SK-MEL-5 (cell line): Measurements from ENCODE around the gene VIPR1. TPM values are rescaled to one million over a fixed set of nuclear protein-coding genes. Genes with fewer than 3 reads are reported as not detected.
A peak's percentile ranks its signal among the peaks of the same experiment; 100 is the strongest.

Source experiments
- DNase-seq: peaks from one replicate; pipeline ENCODE4 v3.0.0-alpha.2; 2016; ENCODE audit warnings: low read depth, low spot score
- in situ Hi-C: cut with HindIII; loops from 2 replicates; pipeline ENCODE4 v1.10.0; 2016; ENCODE audit warnings: low sequenced_read_pairs, high pct_unique_total_duplicates, low pct_unique_long_range_greater_than_20kb
- polyA plus RNA-seq, 2 experiments: library from polyadenylated mRNA; depleted of rRNA; stranded (reverse); fragments of >200 nt; gene quantifications; 2 replicates each; pipeline ENCODE4 v1.2.3, GENCODE V29; 2015
- total RNA-seq: library from RNA; depleted of rRNA; stranded (reverse); fragments of >200 nt; shearing (Covaris generic); gene quantifications from 2 replicates; pipeline ENCODE4 v1.2.3, GENCODE V29; 2014; rRNA removed

The VIPR1 gene, protein sequence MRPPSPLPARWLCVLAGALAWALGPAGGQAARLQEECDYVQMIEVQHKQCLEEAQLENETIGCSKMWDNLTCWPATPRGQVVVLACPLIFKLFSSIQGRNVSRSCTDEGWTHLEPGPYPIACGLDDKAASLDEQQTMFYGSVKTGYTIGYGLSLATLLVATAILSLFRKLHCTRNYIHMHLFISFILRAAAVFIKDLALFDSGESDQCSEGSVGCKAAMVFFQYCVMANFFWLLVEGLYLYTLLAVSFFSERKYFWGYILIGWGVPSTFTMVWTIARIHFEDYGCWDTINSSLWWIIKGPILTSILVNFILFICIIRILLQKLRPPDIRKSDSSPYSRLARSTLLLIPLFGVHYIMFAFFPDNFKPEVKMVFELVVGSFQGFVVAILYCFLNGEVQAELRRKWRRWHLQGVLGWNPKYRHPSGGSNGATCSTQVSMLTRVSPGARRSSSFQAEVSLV
- total RNA-seq = 0.34 TPM in 1 of 2 replicates, not detected in the other
- 1.1 and 1.2 TPM in 2 replicates for polyA plus RNA-seq (2015; cell fraction: cytosol; rRNA removed)
- polyA plus RNA-seq (2015; cell fraction: nucleus; rRNA removed) = 6.3 and 13.4 TPM in 2 replicates

DNA sequence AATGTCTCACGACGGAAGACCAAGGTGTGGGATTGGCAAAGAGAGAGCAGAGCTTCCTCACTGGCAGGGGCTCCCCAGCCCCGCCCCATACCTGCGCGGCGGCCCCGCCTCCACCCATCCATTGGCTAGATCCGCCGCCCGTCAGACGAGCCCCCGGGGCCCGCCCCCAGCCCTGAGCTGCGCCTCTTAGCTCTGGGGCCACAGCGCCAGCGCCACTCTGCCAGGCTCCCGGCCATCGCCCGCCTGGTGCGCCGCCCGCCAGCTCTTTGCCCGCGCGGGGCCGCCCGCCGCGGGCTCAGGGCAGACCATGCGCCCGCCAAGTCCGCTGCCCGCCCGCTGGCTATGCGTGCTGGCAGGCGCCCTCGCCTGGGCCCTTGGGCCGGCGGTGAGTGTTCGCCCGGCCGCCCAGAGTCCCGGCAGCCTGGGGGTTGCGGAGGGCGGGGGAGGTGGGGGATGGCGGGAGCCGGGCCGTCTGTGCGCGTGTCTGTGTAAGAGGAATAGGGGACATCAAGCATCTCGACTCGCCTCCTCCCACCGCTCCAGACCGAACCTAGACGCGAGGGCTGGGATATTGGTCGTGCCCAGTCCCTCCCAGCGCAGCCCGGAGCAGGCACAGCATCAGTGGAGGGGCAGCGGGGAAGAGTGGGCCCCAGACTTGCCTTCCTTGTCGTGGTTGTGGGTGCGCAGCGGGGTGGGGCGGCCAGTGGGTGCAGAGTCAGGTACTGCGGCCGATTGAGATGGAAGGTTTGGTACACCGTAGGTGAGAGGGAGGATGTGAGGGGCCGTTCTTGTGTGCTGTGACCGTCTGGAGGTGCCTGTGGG is at the start of gene VIPR1:
TSS of gene VIPR1 (plus strand) at position 215 of the 822 bp plus-strand sequence. CDS start at position 308, 93 bp downstream.
- in situ Hi-C loops = no loop called here
- peak; percentile 53 for DNase-seq

DNA sequence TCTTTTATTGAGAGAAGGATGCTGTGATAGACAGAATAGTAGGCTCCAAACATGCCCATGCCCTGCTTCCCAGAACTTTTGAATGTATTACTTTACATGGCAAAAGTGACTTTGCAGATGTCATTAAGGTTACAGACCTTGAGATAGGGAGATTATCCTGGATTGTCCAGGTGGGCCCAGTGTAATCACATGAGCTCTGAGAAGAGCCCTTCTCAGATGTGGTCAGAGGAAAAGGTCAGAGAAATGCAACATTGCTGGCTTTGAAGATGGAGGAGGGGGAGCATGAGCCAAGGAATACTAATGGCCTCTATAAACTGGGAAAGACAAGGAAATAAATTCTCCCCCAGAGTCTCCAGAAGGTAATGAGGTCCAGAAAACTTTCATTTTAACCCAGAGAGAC is 46.2 kb upstream of the VIPR1 start:
- in situ Hi-C loops = no loop called here
- DNase-seq = no peak

DNA sequence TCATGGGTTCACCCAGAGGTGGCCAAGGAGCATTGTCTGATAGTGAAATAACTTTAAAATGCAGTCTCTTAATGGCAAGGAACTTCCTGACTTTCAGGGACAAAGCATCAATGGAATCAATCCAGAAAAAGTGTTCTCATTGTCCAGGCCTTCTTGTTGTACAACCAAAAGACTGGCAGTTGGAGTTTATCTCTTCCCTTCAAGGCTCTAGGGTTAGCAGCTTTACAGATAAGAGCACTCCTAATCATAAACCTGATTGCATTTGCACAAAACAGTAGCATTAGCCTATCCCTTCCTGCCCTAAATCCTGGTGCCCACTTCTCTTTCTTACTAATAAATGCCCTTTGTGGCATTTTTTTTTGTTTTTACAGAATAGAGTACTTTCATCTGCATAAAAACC is 43.3 kb upstream of the VIPR1 start:
- no peak for DNase-seq
- in situ Hi-C loops = no loop called here

DNA sequence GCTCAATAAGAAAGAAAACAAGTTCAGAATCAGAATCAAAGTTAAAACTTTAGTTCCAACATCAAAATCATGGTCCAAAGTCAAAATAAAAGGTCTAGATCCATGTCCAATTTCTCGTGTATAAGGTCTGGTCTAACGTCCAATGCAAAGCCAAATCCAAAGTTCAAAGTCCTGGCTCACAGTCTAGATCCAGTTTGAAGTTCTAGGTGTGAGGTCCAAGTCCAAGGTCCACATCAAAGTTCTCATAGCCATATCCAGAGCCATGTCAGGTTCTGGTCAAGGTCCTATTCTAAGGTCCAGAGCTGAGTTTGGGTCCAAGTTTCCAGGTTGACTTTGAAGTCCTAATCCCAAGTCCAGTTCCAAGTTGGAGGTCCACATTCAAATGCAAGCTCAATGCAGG is 40.7 kb upstream of the VIPR1 start:
- in situ Hi-C loops = no loop called here
- no peak for DNase-seq

DNA sequence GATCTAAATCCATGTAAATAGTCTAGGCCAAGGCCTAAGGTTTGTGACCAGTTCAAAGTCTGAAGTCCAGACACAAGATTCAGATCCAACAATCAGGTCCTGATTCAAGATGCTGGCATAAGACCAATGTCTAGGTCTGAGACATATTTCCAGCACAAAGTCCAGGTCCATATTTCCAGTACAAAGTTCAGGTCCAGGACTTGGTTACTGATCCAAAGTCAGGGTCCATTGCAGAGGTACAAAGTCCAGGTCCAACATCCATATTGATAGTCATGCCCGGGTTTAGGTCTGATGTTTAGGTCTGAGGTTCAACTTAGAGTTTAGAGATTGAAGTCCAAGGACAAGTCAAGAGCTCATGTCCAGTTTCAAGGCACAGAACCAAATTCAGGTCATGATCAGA is 39.4 kb upstream of the VIPR1 start:
- no peak for DNase-seq
- in situ Hi-C loops = no loop called here

DNA sequence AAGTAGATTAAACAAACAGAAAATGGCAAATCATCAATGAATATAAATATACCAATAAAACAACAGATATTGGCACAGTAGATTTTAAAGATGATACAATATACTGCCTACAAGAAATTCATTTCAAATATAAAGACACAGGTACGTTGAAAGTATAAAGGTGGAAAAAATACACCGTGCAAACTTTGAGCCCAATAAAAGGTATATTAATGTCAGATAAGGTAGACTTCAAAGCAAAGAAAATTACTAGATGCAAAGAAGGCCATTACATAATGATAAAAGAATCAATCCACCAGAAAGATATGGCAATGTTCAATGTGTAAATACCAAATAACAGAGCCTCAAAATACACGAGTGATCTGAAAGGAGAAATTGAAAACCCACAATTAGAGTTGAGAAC is 34.3 kb upstream of the VIPR1 start:
- no peak for DNase-seq
- in situ Hi-C loops = no loop called here

DNA sequence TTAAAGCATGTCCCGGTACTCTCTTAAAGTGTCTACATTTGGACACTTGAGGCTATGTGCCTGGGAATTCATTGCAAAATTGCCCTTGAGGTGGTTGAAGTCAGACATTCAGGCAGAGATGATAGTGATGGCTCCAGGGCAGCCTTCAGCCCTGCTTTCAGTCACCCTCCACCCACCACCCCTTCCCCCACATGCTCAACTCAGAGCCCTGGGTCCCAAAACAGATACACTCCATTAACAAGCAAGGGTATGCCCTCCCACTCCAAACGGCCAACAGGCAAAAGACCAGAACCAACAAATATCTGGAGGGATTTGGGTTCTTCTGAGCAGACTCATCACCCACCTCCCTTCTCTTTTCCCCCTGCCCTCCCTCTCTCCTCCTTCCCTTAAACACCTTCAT is 29.9 kb upstream of the VIPR1 start:
- no peak for DNase-seq
- in situ Hi-C loops = no loop called here

DNA sequence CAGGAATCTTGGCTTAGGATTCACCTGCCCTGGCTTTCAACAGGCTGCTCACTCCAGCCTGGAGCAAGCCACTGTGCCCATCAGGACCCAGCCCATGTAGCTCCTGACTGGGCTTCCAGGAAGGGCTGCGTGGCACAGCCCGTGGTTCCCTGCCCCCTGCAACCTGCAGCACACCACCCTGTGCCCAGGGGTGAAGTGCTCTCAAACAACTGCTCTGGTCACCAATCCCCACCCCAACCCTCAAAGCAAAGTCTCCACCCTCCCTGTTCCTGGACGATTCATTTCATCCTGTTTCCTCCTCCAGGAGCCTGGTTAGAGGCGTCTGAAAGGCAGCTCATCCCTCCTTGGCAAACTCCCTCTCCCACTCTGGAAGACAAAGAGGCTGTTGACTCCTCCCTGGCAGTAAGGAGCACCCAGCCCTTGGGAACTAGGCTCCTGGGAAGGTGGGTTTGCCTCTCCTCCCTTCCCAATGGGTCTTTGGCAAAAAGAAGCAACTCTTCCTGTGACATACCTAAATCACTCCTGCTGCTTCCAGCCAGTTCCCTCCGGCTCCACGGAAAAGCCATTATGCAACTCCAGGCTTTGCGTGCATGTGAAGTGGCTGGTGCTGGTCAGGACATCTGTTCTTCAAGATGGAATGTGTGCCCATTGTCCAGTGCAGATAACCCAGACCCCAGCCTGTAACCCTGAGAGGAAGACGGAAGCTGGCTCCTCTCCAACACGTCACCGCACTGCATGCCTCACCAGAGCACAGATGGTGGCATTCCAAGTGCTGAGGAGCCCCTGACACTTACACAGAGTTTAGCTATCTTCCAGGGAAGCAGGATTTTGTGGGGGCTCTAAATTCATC is 29.1 kb upstream of the VIPR1 start:
- DNase-seq = no peak
- in situ Hi-C loops = no loop called here

DNA sequence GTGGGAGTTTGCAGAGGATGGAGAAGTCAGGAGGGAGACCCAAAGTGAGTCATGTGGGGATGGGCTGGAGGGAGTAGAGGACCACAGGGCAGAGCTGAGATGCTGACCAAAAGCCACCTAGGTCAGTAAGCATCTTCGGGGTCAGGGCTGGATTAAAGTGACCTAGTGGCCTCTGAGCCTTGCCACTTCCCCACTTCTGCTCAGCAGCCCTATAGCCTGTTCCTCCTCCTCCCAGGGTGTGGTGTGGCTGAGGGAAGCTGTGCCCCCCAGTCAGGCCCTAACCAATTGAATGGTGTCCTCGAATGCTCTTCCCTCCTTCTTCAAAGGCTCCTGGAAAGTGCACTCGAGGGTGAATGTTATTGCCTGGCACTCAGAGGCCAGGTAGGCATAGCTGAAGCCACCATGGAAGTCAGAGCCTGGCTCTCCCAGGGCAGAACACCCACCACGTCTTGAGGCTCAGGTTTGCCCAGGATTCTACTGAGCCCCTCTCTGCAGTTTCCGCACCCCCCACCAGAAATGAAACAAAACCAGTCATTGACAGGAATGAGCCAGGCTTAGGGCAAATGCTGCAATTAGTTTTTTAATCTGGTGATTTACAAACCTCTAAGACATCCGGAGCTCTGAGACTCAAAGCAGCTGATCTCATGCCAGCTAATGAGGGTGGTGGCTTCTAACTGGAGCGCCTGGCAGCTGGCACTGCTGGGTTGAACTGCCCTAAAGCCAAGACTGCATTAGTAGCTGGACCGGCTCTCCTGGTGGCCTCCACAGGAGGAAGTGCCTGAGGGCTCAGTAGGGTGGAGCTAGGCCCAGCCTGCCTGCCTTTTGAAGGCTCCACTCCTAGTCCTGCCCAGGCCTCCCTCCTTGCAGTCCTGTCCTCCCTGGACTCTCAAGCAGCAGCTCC is 26.0 kb upstream of the VIPR1 start:
- DNase-seq = peak; percentile 11
- in situ Hi-C loops = no loop called here

DNA sequence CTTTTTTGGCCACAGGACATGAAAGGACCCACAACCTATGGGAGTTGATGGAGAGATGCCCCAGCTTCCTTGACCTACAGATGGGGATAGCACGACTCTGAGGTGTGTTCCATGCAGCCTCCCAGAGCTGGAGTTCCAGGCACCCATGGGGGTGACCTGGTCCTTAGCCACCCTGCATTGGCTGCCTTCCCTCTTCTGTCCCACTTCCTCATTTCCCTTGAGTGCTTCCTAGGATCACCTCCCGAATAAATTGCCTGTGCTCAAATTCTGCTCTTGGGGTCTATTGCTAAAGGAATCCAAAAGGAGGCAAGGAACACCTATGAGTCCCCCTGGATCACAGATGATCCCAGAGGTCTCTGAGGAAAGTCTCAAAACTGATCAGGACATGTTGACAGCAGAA is 24.7 kb upstream of the VIPR1 start:
- in situ Hi-C loops = no loop called here
- no peak for DNase-seq

DNA sequence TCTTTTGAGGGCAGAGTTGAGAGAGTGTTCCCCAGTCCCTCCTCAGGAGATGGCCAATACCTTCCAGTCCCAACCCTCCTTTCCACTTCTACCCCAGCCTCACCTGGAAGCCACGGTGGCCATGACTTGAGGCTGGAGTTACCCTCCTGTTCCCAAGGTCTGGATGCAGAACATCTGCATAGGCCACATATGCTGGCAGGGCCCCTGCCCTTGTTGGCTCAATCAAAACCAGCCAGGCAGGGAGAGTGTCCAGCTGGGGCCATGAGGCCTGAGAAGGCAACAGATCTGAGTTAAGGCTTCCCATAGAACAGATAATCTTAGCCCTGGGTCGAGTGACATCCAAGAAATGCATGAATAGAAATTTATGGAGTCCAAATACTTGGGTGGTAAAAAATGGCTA is 23.6 kb upstream of the VIPR1 start:
- DNase-seq = no peak
- in situ Hi-C loops = no loop called here

DNA sequence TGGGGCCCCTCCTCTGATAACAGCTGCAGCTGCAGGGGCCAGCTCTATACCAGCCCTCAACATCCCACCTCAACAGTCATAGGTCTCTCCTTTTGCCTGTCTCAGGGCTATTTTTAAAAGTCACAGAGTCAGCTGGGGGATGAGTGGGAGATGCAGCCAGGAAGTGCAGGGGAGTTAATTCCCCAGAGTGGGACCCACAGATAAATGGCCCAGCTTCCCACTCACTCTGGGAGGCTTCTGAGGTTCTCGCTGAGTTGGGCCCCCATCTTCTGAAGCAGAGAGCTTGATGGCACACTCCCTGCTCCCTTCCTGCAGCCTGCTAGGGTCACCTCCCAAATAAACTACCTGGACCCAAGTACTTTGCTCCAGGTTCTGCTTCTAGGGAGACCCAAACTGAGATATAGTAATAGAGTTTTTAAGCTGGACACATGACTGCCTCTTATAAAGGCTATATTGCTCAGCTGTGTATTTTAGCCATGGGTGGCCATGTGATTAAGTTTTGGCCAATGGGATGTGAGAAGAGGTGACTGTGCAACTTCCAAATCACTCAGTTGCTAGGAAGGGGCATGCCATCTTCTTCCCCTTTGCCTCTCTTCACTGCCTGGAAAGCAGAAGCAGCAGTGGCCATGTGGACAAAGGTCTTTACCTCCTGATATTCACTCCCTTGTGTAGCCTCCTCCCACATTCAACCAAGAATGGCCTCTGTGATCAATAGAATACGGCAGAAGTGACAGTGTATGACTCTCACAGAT is 15.5 kb upstream of the VIPR1 start:
- in situ Hi-C loops = no loop called here
- no peak for DNase-seq

DNA sequence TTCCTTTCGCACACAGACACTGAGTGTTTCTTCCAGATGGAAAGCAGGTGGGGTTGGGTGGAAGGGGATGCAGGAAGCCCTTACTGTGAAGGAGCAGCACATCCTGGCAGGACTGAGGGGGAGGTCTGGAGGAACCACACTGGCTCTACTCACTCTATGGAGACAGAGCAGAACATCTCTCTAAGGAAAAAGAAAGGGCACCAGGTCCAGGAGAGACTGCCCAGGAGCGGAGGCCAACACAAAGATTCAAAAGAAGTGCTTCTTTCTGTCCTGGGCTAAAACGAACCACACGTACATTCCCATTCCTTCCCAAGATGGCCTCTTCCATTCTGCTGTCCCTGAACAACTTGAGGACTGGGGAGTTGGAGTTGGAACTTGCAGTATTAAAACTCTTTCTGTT is 13.8 kb upstream of the VIPR1 start:
- DNase-seq = no peak
- in situ Hi-C loops = no loop called here

DNA sequence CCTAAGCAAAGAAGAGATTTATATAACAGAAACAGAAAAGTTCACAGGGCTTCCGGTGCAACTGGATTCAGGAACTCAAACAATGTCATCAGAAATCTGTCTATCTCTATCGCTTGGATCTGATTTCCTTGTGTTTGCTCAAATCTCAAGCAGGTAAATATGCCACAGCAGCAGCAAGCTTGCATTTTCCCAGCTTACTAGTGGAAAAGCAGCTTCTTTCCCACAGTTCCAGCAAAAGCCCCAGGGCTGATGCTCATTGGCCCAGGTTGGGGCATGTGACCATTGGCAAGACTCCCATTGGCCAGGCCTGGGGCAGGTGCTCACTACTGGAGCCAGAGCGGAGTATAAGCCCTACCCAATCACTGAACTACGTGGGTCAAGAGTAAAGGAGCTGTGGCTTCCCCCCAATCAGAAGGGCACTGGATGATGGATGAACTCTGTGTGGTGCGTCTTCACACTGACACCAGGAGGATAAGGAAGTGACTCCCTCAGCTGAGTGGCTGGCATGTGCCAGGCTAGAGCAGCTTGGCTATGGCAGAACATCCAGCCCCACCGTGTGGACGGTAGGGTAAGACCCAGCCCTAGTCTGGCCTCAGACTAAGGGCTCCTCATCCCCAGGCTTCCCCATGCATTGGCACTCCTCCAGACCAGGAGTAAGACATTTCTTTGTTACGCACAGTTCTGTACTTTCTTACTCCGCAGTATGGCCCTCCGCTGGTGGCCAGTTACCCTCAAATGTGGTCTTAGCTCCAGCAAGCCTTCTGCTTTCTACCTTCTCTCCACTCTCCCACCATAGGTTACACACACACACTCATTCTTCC is 13.1 kb upstream of the VIPR1 start:
- DNase-seq = no peak
- in situ Hi-C loops = no loop called here

DNA sequence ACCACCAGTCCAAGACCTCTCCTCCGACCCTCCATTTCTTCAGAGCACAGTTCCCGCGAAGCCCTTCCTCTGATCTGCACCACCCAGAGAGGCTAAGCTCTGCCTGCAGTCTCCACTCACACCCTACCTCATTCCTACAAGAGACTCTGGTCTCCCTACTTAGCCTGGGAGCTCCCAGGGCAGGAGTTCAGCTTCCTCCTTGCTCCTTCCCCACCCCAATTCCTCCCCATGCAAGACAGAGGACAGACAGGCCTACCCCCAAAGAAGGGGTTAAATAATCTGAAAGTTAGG is 12.6 kb upstream of the VIPR1 start:
- no peak for DNase-seq
- in situ Hi-C loops = no loop called here

DNA sequence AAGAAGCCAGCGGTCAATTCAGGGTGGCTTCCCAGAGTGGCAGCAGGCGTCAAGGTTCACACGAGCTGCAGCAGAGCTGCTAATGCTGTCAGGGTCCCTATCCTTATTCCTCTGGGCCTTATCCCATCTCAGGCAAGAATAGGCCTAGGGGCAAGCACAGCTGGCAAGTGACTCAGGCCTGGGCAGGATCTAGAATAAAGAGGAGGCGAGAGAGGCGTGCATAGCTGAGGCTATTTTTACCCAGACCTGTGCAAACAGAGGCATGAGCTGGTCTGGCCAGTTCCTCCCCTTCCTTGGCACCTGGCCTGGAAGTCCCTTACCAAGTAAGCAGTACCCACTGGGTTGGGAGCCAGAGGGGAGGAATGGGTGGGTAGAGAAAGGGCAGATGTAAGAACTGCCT is 12.2 kb upstream of the VIPR1 start:
- in situ Hi-C loops = no loop called here

More for the DNA sequence above, 12.2 kb upstream of the VIPR1 start:
- DNase-seq = no peak
